Gastroesophageal sphincter (tissue), 4 donors: ENCODE data around the gene KCNJ2. TPM values are rescaled to one million over a fixed set of nuclear protein-coding genes. Genes with fewer than 3 reads are reported as not detected.

Experiments used
- ATAC-seq: fragments of 150-250 bp; one replicate; pipeline ENCODE4 v1.9.1; 2016; ENCODE audit warnings: mild to moderate bottlenecking, moderate library complexity
- H3K27ac ChIP-seq, 4 donors: fragments of 200-600 bp; sonication (generic) in 3 of 4; 1 replicate in 3 of 4; 2 replicates in 1 of 4; pipeline ENCODE4 v1.5.1; 2016 to 2019
- H3K27me3 ChIP-seq: fragments of 200-600 bp; sonication (generic); one replicate; pipeline ENCODE4 v1.5.1; 2019
- H3K36me3 ChIP-seq, 2 donors: fragments of 200-600 bp; sonication (generic); one replicate each; pipeline ENCODE4 v1.5.1; 2019; ENCODE audit warnings: control low read depth in 1 of 2
- H3K4me1 ChIP-seq, 3 donors: fragments of 200-600 bp; sonication (generic); 1 replicate in 2 of 3; 2 replicates in 1 of 3; pipeline ENCODE4 v1.5.1; 2016 to 2019; ENCODE audit warnings: control low read depth in 2 of 3
- H3K4me3 ChIP-seq, 2 donors: fragments of 200-600 bp; sonication (generic); one replicate each; pipeline ENCODE4 v1.5.1; 2019; ENCODE audit warnings: mild to moderate bottlenecking in 1 of 2, moderate library complexity in 1 of 2
- H3K9me3 ChIP-seq, 3 donors: fragments of 200-600 bp; sonication (generic); one replicate each; pipeline ENCODE4 v1.5.1; 2017 to 2019; ENCODE audit warnings: control low read depth in 2 of 3
- EP300 ChIP-seq: sonication (generic); formaldehyde crosslinking; IDR thresholded peaks from one replicate; pipeline ENCODE4 v1.6.1; 2017; ENCODE audit warnings: antibody characterized with exemption, mild to moderate bottlenecking
- POLR2A ChIP-seq, 2 donors: fragments of 450-650 bp; IDR thresholded peaks; one replicate each; pipeline ENCODE4 v1.6.1; 2017; ENCODE audit warnings: antibody characterized with exemption in 2 of 2, mild to moderate bottlenecking in 2 of 2, moderate library complexity in 1 of 2
- POLR2AphosphoS5 ChIP-seq: sonication (generic); formaldehyde crosslinking; IDR thresholded peaks from one replicate; pipeline ENCODE4 v1.6.1; 2017; ENCODE audit warnings: antibody characterized with exemption
- WGBS, 2 donors: methylation state at CpG; one replicate each; pipeline ENCODE4 v1.1.5; 2018; ENCODE audit warnings: low coverage in 1 of 2; 5-methylcytosine and 5-hydroxymethylcytosine counted together
- total RNA-seq, 4 donors: library from RNA; depleted of rRNA; stranded (reverse); fragments of >200 nt; gene quantifications; one replicate each; pipeline ENCODE4 v1.1.0, GENCODE V29; 2016
- TF ChIP-seq, protein P1 (sequence below), 4 experiments: fragments of 200-600 bp in 2 of 4; fragments of 450-650 bp in 2 of 4; sonication (generic) in 1 of 4; IDR thresholded peaks; one replicate each; pipeline ENCODE4 v1.5.1; 2017 to 2019; ENCODE audit warnings: antibody characterized with exemption in 4 of 4, mild to moderate bottlenecking in 2 of 4, moderate library complexity in 2 of 4

Gene KCNJ2
- total RNA-seq, 4 donors from 2014 or later: 2.8 to 11.3 (median 4.9) TPM

DNA sequence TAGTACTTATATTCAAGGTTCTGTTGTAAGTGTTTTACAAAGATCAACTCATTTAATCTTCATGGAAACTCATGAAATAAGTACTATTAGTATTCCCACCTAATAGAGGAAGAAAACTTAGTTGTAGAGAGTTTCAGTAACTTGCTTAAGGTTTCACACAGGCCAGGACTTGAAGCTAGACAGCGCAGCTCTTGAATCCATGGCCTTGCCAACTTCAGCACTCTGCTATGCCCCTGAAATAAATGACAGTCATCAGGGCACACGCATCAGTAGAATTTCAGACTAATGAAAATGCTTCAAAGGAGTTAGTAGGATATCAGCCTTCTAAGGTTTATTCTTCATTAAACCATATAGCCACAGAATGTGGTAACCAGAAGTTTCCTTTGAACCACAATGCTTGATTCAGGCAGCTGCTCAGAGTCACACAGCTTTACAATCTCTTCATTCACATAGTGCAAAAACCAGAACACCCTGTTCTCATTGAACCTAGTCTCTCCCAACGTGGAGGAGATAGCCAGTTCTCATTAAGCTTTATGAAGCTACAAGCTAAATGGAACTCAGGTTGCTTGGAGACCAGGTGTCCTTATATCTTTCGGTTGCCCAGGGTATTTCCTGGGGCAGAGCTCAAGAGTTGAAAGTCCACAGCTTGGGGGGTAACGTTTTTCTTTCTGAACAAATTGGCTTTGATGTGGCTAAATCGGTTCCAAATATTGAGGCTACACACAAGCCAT is 39.7 kb downstream of the KCNJ2 start:
- Histone ChIP-seq H3K27me3 (no peaks in the 10 kb centered on the region), H3K4me1 (no peaks in the 10 kb centered on the region), H3K27ac (no peak overlapping the region), H3K4me3 (no peak overlapping the region), H3K9me3 (no peaks in the 10 kb centered on the region), H3K36me3 (no peaks in the 10 kb centered on the region)
- no peak for ATAC-seq
- TF ChIP-seq, protein P1, sequence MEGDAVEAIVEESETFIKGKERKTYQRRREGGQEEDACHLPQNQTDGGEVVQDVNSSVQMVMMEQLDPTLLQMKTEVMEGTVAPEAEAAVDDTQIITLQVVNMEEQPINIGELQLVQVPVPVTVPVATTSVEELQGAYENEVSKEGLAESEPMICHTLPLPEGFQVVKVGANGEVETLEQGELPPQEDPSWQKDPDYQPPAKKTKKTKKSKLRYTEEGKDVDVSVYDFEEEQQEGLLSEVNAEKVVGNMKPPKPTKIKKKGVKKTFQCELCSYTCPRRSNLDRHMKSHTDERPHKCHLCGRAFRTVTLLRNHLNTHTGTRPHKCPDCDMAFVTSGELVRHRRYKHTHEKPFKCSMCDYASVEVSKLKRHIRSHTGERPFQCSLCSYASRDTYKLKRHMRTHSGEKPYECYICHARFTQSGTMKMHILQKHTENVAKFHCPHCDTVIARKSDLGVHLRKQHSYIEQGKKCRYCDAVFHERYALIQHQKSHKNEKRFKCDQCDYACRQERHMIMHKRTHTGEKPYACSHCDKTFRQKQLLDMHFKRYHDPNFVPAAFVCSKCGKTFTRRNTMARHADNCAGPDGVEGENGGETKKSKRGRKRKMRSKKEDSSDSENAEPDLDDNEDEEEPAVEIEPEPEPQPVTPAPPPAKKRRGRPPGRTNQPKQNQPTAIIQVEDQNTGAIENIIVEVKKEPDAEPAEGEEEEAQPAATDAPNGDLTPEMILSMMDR (IDR thresholded peaks at IDR 0.05): no peak
- WGBS, 2 donors: 69 to 85% methylated on average over 5 to 6 of the region's 6 CpGs

DNA sequence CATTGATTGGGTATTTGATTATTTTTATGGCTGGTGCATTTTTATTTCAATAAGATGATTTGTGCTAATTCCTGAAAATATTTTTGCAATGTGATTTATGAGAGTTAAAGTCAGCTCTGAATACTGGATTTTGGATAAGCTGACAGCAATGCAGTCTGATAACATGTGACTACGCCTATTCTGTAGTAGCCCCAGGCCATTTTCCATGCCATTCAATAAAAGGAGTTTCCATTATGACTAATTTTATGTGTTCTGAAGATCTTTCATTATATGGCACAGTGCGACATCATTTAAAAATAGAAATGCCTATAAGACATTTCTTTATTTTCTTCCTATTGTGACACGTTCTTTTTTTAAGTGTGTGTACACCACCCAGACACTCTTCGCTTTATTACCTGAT is 46.3 kb downstream of the KCNJ2 start:
- no peak for ATAC-seq
- Histone ChIP-seq H3K27me3 (no peaks in the 10 kb centered on the region), H3K4me3 (no peak overlapping the region), H3K4me1 (no peaks in the 10 kb centered on the region), H3K27ac (no peak overlapping the region), H3K9me3 (no peaks in the 10 kb centered on the region), H3K36me3 (no peaks in the 10 kb centered on the region)
- 59 to 81% methylated on average over 4 of the region's 4 CpGs for WGBS, 2 donors
- TF ChIP-seq, protein P1 (IDR thresholded peaks at IDR 0.05): no peak
- TF ChIP-seq POLR2AphosphoS5 (no peak), POLR2A (IDR thresholded peaks at IDR 0.05) (no peak), EP300 (no peak)

DNA sequence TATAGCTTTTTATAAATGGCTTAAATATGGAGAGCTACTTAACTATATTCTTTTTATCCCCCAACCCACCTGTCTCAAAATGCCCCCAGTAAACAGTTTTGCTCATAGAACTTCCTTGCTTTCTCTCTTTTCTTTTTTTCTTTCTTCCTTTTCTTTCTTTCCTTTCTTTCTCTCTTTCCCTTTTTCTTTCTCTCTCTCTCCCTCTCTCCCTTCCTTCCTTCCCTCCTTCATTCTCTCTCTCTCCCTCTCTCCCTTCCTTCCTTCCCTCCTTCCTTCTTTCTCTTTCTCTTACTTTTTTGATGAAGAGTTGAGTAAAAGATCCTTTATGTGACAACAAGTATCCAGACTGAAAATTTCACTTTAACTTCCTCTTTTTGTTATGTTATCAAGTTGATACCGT is 48.2 kb downstream of the KCNJ2 start:
- Histone ChIP-seq H3K9me3 (no peaks in the 10 kb centered on the region), H3K4me3 (no peak overlapping the region), H3K36me3 (no peaks in the 10 kb centered on the region), H3K27ac (no peak overlapping the region), H3K4me1 (no peaks in the 10 kb centered on the region), H3K27me3 (no peaks in the 10 kb centered on the region)
- WGBS, 2 donors: 75 to 78% methylated on average over 1 of the region's 1 CpG
- no peak for ATAC-seq
- TF ChIP-seq POLR2AphosphoS5: no peak
- TF ChIP-seq, protein P1 (IDR thresholded peaks at IDR 0.05): no peak
- no peak for TF ChIP-seq POLR2A (IDR thresholded peaks at IDR 0.05)
- TF ChIP-seq EP300: no peak

DNA sequence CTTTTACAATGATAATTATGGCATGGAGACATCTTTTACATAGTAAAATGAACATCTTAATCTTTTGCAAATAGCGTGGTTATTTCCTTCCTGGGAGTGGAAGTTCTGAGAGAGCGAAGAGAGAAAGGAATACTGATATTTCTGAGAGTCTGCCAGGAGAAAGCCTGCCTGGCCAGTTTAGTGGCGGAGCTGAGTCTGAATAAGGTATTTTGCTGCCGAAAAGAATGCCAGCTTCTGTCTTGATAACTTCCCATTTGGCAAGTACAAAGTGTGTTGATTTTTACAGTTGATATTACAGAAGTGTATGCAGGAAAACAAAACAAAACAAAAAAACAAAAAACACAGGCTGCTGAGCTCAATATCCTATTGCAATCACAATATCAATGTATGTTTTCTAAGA is 55.9 kb downstream of the KCNJ2 start:
- 70 to 81% methylated on average over 4 of the region's 4 CpGs for WGBS, 2 donors
- no peaks in the 10 kb centered on the region for H3K4me1 ChIP-seq

More for the DNA sequence above, 55.9 kb downstream of the KCNJ2 start:
- no peaks in the 10 kb centered on the region for H3K27me3 ChIP-seq
- H3K36me3 ChIP-seq: no peaks in the 10 kb centered on the region
- TF ChIP-seq POLR2A (IDR thresholded peaks at IDR 0.05) (no peak), POLR2AphosphoS5 (no peak), EP300 (no peak)
- TF ChIP-seq, protein P1 (IDR thresholded peaks at IDR 0.05): no peak
- no peak overlapping the region for H3K4me3 ChIP-seq
- H3K9me3 ChIP-seq: no peaks in the 10 kb centered on the region
- H3K27ac ChIP-seq: no peak overlapping the region
- no peak for ATAC-seq

Other genes with a start within 250 kb of the KCNJ2 start
- under 1 TPM in 2 of 4 donors, not detected in 2; 0.54 to 0.96 TPM for gene KCNJ16, start 94.3 kb upstream of the KCNJ2 start, total RNA-seq